Measurements from ENCODE around the gene AWAT2. TPM values are rescaled to one million over a fixed set of nuclear protein-coding genes. Genes with fewer than 3 reads are reported as not detected.

AWAT2 gene
- not detected for total RNA-seq
- not detected for total RNA-seq (2013)
- total RNA-seq: 0 reads per million in 29 experiments

- H3K27ac Mint-ChIP-seq: no peak within 1 kb of the TSS
- Histone ChIP-seq H3K9me3 (no peaks in the 10 kb centered on the region), H3K4me1 (ENCODE audit: control insufficient read depth in 1 of 2, extremely low read depth in 1 of 2, insufficient read depth in 2 of 2, low read length in 2 of 2) (no peaks in the 10 kb centered on the region), H3K36me3 (ENCODE audit: control insufficient read depth in 2 of 2, extremely low read depth in 1 of 2, insufficient read depth in 1 of 2, low read length in 1 of 2) (no peaks in the 10 kb centered on the region), H3K4me3 (ENCODE audit: control insufficient read depth in 1 of 2, extremely low read depth in 1 of 2, low read length in 1 of 2) (no peak within 1 kb of the TSS), H3K27me3 (replicated peaks in 1 of 2; ENCODE audit: control insufficient read depth in 2 of 2, extremely low read depth in 1 of 2, insufficient read depth in 2 of 2, low read length in 1 of 2) (peaks cover 0 to 4% of the 10 kb centered on the region in 2 experiments), H3K27ac (ENCODE audit: low read length) (no peak within 1 kb of the TSS)
- H3K9me3 Mint-ChIP-seq: no peaks in the 10 kb centered on the region
- H3K27me3 Mint-ChIP-seq: peaks cover 2 to 39% of the 10 kb centered on the region in 2 donors
- H3K36me3 Mint-ChIP-seq: no peaks in the 10 kb centered on the region
- CTCF ChIA-PET: interaction anchor here in 1 of 2 donors (0.6 kb wide), 1 partner anchor 9 kb away, joined by 3 read pairs; no protein-coding TSS in a partner anchor
- POLR2A ChIA-PET: no interaction called here
- DNase-seq (no peak), ATAC-seq (replicated peaks in 1 of 4) (no peak)
- no peaks in the 10 kb centered on the region for H3K4me1 Mint-ChIP-seq
- 100% methylated on average over 1 of the region's 4 CpGs for WGBS (ENCODE audit: insufficient coverage)
- H3K4me3 Mint-ChIP-seq: no peak within 1 kb of the TSS
Measured at GRCh38 chrX:70049925-70050324, at the start of gene AWAT2. Gene AWAT2, minus strand, starts transcription at chrX:70049938. Its CDS starts 6 bp downstream, at chrX:70049932.

- ATAC-seq (replicated peaks in 1 of 4) (no peak), DNase-seq (no peak)
- POLR2A ChIA-PET: no interaction called here
- CTCF ChIA-PET: interaction anchor here in 1 of 2 donors (3.1 kb wide), 1 partner anchor 558 kb away, joined by 11 read pairs; no protein-coding TSS in a partner anchor
- Mint-ChIP-seq H3K27ac (no peak overlapping the region), H3K4me1 (no peaks in the 10 kb centered on the region), H3K4me3 (no peak overlapping the region), H3K9me3 (no peaks in the 10 kb centered on the region), H3K27me3 (peaks cover 11 to 31% of the 10 kb centered on the region in 2 donors), H3K36me3 (no peaks in the 10 kb centered on the region)
- Histone ChIP-seq H3K4me3 (ENCODE audit: control insufficient read depth in 1 of 2, extremely low read depth in 1 of 2, low read length in 1 of 2) (no peak overlapping the region), H3K36me3 (ENCODE audit: control insufficient read depth in 2 of 2, extremely low read depth in 1 of 2, insufficient read depth in 1 of 2, low read length in 1 of 2) (no peaks in the 10 kb centered on the region), H3K9me3 (no peaks in the 10 kb centered on the region), H3K4me1 (ENCODE audit: control insufficient read depth in 1 of 2, extremely low read depth in 1 of 2, insufficient read depth in 2 of 2, low read length in 2 of 2) (no peaks in the 10 kb centered on the region), H3K27ac (ENCODE audit: low read length) (no peak overlapping the region), H3K27me3 (replicated peaks in 1 of 2; ENCODE audit: control insufficient read depth in 2 of 2, extremely low read depth in 1 of 2, insufficient read depth in 2 of 2, low read length in 1 of 2) (peaks cover 0 to 5% of the 10 kb centered on the region in 2 experiments)
- WGBS (ENCODE audit: insufficient coverage): 75% methylated on average over 2 of the region's 2 CpGs
Measured at GRCh38 chrX:70096052-70096451, 46.3 kb upstream of the AWAT2 start.

GRCh38 chrX:70092247-70092646, 42.5 kb upstream of the AWAT2 start:
- Histone ChIP-seq H3K27me3 (replicated peaks in 1 of 2; ENCODE audit: control insufficient read depth in 2 of 2, extremely low read depth in 1 of 2, insufficient read depth in 2 of 2, low read length in 1 of 2) (no peaks in the 10 kb centered on the region), H3K36me3 (ENCODE audit: control insufficient read depth in 2 of 2, extremely low read depth in 1 of 2, insufficient read depth in 1 of 2, low read length in 1 of 2) (no peaks in the 10 kb centered on the region), H3K4me1 (ENCODE audit: control insufficient read depth in 1 of 2, extremely low read depth in 1 of 2, insufficient read depth in 2 of 2, low read length in 2 of 2) (no peaks in the 10 kb centered on the region), H3K27ac (ENCODE audit: low read length) (no peak overlapping the region), H3K4me3 (ENCODE audit: control insufficient read depth in 1 of 2, extremely low read depth in 1 of 2, low read length in 1 of 2) (no peak overlapping the region), H3K9me3 (no peaks in the 10 kb centered on the region)
- Mint-ChIP-seq H3K4me1 (peaks cover 0 to 2% (median 0%) of the 10 kb centered on the region in 3 donors), H3K4me3 (no peak overlapping the region), H3K27me3 (peaks cover 0 to 20% of the 10 kb centered on the region in 2 donors), H3K9me3 (no peaks in the 10 kb centered on the region), H3K36me3 (no peaks in the 10 kb centered on the region), H3K27ac (no peak overlapping the region)
- DNase-seq: no peak
- WGBS (ENCODE audit: insufficient coverage): no CpG with 5 or more reads among the region's 4 CpGs
- no peak for ATAC-seq (replicated peaks in 1 of 4)
- CTCF ChIA-PET: interaction anchor here in 1 of 2 donors (0.6 kb wide), 1 partner anchor 49 kb away, joined by 3 read pairs; no protein-coding TSS in a partner anchor
- POLR2A ChIA-PET: no interaction called here

- POLR2A ChIA-PET: no interaction called here
- Histone ChIP-seq H3K4me1 (ENCODE audit: control insufficient read depth in 1 of 2, extremely low read depth in 1 of 2, insufficient read depth in 2 of 2, low read length in 2 of 2) (no peaks in the 10 kb centered on the region), H3K27ac (ENCODE audit: low read length) (no peak overlapping the region), H3K9me3 (no peaks in the 10 kb centered on the region), H3K27me3 (replicated peaks in 1 of 2; ENCODE audit: control insufficient read depth in 2 of 2, extremely low read depth in 1 of 2, insufficient read depth in 2 of 2, low read length in 1 of 2) (no peaks in the 10 kb centered on the region), H3K36me3 (ENCODE audit: control insufficient read depth in 2 of 2, extremely low read depth in 1 of 2, insufficient read depth in 1 of 2, low read length in 1 of 2) (no peaks in the 10 kb centered on the region), H3K4me3 (ENCODE audit: control insufficient read depth in 1 of 2, extremely low read depth in 1 of 2, low read length in 1 of 2) (no peak overlapping the region)
- no peak for ATAC-seq (replicated peaks in 1 of 4)
- DNase-seq: no peak
- H3K36me3 Mint-ChIP-seq: no peaks in the 10 kb centered on the region
- CTCF ChIA-PET: no interaction called here
- H3K27ac Mint-ChIP-seq: no peak overlapping the region
- H3K9me3 Mint-ChIP-seq: no peaks in the 10 kb centered on the region
- H3K27me3 Mint-ChIP-seq: peaks cover 0 to 18% of the 10 kb centered on the region in 2 donors
- no CpG with 5 or more reads among the region's 1 CpG for WGBS (ENCODE audit: insufficient coverage)
- H3K4me3 Mint-ChIP-seq: no peak overlapping the region
- peaks cover 0 to 2% (median 0%) of the 10 kb centered on the region in 3 donors for H3K4me1 Mint-ChIP-seq
Measured at GRCh38 chrX:70089604-70090297, 40.0 kb upstream of the AWAT2 start.

- DNase-seq: no peak
- Mint-ChIP-seq H3K9me3 (no peaks in the 10 kb centered on the region), H3K27ac (no peak overlapping the region), H3K4me1 (peaks cover 0 to 2% (median 0%) of the 10 kb centered on the region in 3 donors), H3K36me3 (no peaks in the 10 kb centered on the region), H3K27me3 (peaks cover 0 to 18% of the 10 kb centered on the region in 2 donors), H3K4me3 (no peak overlapping the region)
- Histone ChIP-seq H3K4me3 (ENCODE audit: control insufficient read depth in 1 of 2, extremely low read depth in 1 of 2, low read length in 1 of 2) (no peak overlapping the region), H3K27ac (ENCODE audit: low read length) (no peak overlapping the region), H3K4me1 (ENCODE audit: control insufficient read depth in 1 of 2, extremely low read depth in 1 of 2, insufficient read depth in 2 of 2, low read length in 2 of 2) (no peaks in the 10 kb centered on the region), H3K9me3 (no peaks in the 10 kb centered on the region), H3K27me3 (replicated peaks in 1 of 2; ENCODE audit: control insufficient read depth in 2 of 2, extremely low read depth in 1 of 2, insufficient read depth in 2 of 2, low read length in 1 of 2) (no peaks in the 10 kb centered on the region), H3K36me3 (ENCODE audit: control insufficient read depth in 2 of 2, extremely low read depth in 1 of 2, insufficient read depth in 1 of 2, low read length in 1 of 2) (no peaks in the 10 kb centered on the region)
- CTCF ChIA-PET: no interaction called here
- POLR2A ChIA-PET: no interaction called here
- ATAC-seq (replicated peaks in 1 of 4): no peak
Measured at GRCh38 chrX:70088751-70089150, 39.0 kb upstream of the AWAT2 start.

- no peak overlapping the region for H3K4me3 Mint-ChIP-seq
- H3K9me3 ChIP-seq: no peaks in the 10 kb centered on the region
- no peaks in the 10 kb centered on the region for H3K4me1 ChIP-seq (ENCODE audit: control insufficient read depth in 1 of 2, extremely low read depth in 1 of 2, insufficient read depth in 2 of 2, low read length in 2 of 2)
- 67% methylated on average over 3 of the region's 11 CpGs for WGBS (ENCODE audit: insufficient coverage)
- H3K27ac ChIP-seq (ENCODE audit: low read length): no peak overlapping the region
- peaks cover 0 to 14% of the 10 kb centered on the region in 2 donors for H3K27me3 Mint-ChIP-seq
- DNase-seq: no peak
- no peak overlapping the region for H3K27ac Mint-ChIP-seq
- H3K27me3 ChIP-seq (replicated peaks in 1 of 2; ENCODE audit: control insufficient read depth in 2 of 2, extremely low read depth in 1 of 2, insufficient read depth in 2 of 2, low read length in 1 of 2): no peaks in the 10 kb centered on the region
- ChIA-PET CTCF (interaction anchor here in 1 of 2 donors (0.8 to 1.0 kb wide), 2 partner anchors 9 to 10 kb away, joined by 3 to 6 read pairs; no protein-coding TSS in a partner anchor), POLR2A (interaction anchor here in 1 of 2 donors (0.6 kb wide), 1 partner anchor 771 kb away, joined by 3 read pairs; no protein-coding TSS in a partner anchor)
- H3K36me3 ChIP-seq (ENCODE audit: control insufficient read depth in 2 of 2, extremely low read depth in 1 of 2, insufficient read depth in 1 of 2, low read length in 1 of 2): no peaks in the 10 kb centered on the region
- H3K9me3 Mint-ChIP-seq: no peaks in the 10 kb centered on the region
- H3K36me3 Mint-ChIP-seq: no peaks in the 10 kb centered on the region
- H3K4me3 ChIP-seq (ENCODE audit: control insufficient read depth in 1 of 2, extremely low read depth in 1 of 2, low read length in 1 of 2): no peak overlapping the region
- peaks cover 0 to 2% (median 0%) of the 10 kb centered on the region in 3 donors for H3K4me1 Mint-ChIP-seq
- no peak for ATAC-seq (replicated peaks in 1 of 4)
Measured at GRCh38 chrX:70087857-70088630, 38.3 kb upstream of the AWAT2 start.
